GM18505 (cell line): Measurements from ENCODE around the gene ELMO1.

Experiments used
- ATAC-seq: cut with Tn5 transposase; IDR thresholded peaks from one replicate; pipeline ENCODE4 v1.9.1; 2021; ENCODE audit not compliant: unreplicated experiment
- POLR2A ChIP-seq: IDR thresholded peaks from 4 replicates; pipeline ENCODE4 v1.6.1; 2011; ENCODE audit warnings: borderline replicate concordance; ENCODE audit not compliant: insufficient read depth, insufficient read length; ENCODE audit errors: extremely low read depth

The ELMO1 gene

DNA sequence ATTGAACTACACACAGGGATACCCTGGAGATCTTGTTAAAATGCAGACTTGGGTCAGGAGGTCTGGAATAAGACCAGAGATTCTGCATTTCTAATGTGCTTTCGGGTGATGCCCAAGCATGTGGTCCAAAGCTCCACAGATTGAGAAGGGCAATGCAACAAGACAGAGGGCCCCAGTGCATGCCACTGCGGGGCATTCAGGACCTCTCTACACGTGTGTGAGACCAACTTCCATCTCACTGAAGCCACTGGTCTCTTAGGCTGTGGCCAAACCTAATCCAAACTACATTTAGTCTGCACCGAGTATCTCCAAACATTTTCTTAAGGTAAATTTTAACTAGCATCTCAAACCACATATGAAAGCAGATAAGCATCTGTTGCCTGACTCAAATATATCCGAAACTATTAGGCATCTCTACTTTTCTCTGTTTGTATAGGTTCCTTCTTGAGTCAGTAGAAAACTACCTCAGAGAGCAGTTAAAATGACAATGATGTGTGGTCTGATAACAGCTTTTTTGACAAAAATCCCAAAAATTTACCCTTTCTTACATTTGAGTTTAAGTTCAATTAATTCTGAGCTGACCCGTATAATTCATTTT lies 107.5 kb downstream of the ELMO1 start:
- TF ChIP-seq POLR2A: peak; percentile 46
- peak; percentile 32 for ATAC-seq

DNA sequence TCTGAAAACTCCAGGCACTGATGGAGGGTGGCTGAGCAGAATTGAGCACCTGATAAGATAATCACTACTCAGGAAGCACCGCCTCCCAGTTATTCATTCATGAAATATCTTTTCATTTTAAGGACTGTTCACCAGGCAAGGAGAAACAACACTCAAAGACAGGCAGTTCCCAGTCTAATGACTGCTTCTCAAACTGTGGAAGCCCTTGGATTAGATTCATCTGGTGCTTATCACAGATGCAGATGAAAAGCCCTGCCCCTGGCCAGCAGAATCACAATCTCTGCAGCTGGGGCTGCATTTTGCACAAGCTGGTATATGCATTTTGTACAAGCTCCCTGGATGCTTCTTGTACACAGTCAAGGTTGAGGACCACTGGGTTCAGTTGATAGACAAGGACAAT lies 109.7 kb downstream of the ELMO1 start:
- no peak for TF ChIP-seq POLR2A
- ATAC-seq: no peak

DNA sequence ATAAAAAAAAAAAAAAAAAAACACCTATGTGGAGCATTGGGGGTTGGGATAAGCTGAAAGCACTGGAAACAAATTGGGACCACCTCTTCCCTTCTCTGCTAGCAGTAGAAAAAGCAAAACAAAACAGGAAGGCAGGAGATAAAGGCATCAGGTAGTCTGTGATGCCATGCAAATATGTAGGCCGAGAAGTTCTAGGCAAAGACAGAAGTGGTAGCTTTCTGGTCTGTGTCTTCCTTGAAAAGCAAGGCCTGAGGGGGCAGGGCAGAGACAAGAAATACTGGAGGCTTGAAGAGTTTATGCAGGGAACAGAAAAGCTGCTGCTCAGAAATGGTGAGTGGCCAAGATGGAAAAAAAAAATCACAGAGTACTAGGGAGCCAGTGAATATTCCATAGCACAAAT lies 111.1 kb downstream of the ELMO1 start:
- no peak for TF ChIP-seq POLR2A
- ATAC-seq: no peak

DNA sequence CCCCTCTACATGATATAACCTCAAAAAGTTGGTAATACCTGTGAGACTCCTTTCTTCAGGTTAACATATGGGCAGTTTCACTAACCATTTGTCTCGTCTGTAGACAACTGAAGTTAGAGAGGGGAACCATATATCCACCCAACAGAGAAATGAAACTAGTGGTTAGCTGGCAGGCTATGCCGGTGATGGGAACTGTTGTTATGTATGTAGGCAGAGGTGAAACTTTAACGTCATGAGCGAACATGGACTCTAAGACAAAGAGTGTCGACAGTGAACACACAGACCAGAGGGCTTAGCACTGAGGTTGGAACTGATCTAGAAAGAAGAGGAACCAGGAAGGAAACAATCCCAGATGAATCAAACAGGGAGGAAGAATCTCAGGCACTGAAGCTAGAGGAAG lies 112.4 kb downstream of the ELMO1 start:
- TF ChIP-seq POLR2A: no peak
- ATAC-seq: peak; percentile 94

DNA sequence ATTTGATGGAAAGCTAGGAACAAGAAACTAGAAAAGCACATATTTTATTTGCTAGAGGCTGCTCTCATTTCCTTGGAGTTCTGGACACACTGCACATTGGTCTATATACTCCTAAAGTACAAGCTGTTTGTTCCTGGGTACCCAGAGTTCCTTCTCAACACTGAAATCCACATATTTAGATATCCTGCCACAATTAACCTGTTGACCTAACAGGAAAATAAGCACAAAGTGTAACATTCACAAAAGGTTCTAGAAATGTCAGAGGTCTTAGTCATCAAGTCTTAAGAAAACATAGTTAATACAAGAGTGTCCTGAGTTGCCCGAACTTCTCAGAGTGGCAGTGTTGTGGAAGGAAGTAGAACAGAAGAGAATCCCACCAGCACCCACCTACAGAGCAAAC lies 115.6 kb downstream of the ELMO1 start:
- ATAC-seq: no peak

DNA sequence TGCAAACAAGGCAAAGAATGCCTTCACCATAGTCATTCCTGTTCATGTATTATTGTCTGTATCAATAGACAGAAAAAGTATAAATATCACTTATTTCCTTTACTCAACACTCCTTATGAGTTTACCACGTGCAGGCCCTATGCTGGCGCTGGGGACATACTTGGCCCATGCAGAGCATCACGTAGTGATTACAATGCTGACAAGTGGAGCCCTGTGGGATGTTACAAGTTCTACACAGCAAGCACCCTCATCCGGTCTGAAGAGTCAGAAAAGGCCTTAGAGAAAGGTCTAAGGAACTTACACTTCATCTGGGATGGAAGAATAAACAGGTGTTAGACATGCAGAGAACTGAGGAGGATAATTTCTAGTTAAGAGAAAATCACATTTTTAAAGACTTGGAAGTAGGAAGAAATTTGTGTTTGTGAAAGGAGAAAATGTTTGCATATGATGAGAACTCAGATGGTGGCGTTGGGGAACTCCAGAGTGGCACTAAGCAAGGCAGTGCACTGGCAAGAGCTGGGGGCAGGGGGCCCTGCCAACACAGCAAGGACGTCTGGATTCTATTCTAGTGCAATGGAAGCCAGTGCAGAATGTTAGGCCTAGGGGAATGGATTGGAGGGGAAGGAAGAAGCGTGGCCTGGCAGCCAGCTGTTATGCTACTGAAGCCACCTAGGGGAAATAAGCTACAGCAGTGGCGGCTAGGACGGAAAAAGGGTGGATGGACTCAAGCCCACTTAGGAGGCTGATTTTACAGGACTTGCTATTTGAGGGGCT lies 116.2 kb downstream of the ELMO1 start:
- no peak for TF ChIP-seq POLR2A
- no peak for ATAC-seq

More for the DNA sequence above, 115.6 kb downstream of the ELMO1 start:
- TF ChIP-seq POLR2A: no peak

DNA sequence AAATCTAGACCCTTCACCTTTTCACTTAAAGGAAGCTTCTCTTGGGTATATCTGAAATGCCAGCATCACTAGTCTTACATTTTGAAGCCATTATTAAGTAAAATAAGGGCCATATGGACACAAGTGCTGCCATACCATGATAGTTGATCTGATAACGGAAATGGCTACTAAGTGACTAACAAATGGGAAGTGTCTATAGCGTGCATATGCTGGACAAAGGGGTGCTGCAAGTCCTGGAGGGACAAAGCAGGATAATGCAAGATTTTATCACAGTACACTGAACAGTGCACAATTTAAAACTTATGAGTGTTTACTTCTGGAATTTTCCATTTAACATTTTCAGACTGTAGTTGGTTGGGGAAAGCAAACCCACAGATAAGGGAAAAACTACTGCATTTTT lies 117.9 kb downstream of the ELMO1 start:
- ATAC-seq: no peak

DNA sequence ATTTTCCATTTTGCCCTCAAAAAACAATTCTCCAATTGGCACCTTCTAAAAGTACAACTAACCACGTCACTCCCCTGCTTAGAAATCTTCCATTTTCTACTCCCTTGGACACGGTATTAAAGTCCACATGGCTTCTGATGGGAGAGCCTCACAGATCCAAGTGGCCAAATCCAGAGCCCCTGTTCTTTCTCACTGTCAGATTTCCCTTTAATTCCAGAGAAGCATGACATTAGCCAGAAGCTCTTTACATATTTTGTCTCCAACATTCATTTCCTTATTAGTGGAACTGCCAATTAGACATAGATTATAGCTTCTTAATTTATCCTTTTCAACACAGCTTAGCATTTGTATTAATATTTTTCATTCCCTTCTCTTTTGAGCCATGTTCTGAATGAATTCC lies 118.7 kb downstream of the ELMO1 start:
- ATAC-seq: no peak
- TF ChIP-seq POLR2A: no peak

More for the DNA sequence above, 117.9 kb downstream of the ELMO1 start:
- TF ChIP-seq POLR2A: no peak

DNA sequence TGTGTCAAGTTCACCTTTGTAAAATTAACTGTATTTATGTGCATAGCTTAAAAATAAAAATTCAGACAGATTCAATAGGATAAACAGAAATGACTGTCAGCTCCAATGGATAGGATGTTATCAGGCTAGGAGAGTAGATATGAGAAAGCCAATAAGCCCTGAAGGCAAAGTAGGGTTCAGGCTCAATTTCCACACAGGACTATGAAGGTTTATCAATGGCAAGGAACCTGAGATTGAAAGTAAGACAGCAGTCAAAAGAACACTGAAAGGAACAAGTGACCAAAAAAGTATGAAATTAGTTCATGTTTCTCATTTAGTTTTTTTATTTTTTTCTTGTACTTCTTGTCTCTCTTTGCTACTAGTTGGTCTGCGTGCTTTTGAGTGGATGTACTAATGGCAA lies 121.4 kb downstream of the ELMO1 start:
- no peak for TF ChIP-seq POLR2A

DNA sequence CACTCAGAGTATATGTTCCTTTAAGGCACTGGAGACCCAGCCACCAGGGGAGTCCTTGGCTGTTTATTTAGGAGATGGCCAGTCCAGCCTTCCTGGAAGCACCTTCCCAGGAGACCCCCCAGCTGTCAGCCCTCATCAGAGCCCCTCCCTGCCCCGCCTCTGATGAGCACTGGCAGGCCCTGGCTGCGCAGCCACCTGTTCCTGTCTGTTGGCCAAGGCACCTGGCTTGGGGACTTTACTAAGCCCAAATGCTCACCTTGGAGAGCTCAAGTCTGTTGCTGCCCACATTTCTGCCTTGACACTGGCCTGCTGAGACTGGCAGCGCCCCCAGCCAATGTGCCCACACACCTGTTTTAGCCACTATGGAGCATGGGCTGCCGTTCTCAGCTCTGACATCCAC lies 124.7 kb downstream of the ELMO1 start:
- no peak for TF ChIP-seq POLR2A
- ATAC-seq: no peak

More for the DNA sequence above, 121.4 kb downstream of the ELMO1 start:
- no peak for ATAC-seq

DNA sequence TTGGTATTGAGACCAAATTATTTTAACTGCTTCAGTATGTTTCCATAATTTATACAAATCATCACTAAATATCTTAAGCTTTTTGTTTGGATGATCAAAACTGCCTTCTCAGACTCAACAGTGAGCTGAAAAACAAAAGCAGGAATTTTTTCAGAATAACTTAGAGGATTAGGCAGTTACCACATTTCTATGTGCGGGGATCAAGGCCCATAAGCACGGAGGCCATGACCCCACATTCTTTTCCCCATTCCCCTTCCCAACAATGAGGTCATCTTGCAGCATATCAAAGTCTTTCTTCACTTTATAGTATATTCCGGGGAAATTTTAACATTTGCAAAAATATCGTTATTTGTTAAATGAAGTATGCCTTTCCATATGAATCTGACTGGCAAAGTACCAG lies 125.8 kb downstream of the ELMO1 start:
- no peak for ATAC-seq

DNA sequence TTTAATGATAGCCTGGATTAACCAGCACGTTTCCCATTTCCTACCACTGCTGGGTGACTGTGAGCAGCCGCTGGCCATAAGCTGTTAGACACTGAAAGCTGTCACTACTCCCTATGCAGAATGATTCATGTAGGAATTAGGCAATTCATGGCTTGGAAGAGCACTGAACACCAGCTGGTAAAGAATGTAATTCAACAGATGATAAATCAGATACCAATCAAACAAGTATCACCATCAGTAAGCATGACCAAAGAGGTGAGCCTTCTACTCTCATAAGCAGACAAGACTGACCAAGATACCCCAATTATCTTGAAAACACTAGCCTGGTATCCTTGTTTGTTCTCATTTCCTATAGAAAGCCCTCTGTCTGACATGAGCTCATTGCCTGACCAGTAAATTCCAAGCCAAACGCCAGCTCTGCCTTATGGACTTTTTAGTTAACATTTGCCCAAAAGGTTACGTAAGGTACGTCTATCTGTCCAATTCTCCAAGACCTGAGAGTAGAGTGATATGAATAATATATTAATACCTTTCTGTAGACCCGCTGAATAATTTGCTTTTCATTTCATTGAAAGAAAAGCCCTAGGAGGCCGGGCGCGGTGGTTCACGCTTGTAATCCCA lies 127.7 kb downstream of the ELMO1 start:
- ATAC-seq: no peak
- no peak for TF ChIP-seq POLR2A

More for the DNA sequence above, 125.8 kb downstream of the ELMO1 start:
- TF ChIP-seq POLR2A: no peak

DNA sequence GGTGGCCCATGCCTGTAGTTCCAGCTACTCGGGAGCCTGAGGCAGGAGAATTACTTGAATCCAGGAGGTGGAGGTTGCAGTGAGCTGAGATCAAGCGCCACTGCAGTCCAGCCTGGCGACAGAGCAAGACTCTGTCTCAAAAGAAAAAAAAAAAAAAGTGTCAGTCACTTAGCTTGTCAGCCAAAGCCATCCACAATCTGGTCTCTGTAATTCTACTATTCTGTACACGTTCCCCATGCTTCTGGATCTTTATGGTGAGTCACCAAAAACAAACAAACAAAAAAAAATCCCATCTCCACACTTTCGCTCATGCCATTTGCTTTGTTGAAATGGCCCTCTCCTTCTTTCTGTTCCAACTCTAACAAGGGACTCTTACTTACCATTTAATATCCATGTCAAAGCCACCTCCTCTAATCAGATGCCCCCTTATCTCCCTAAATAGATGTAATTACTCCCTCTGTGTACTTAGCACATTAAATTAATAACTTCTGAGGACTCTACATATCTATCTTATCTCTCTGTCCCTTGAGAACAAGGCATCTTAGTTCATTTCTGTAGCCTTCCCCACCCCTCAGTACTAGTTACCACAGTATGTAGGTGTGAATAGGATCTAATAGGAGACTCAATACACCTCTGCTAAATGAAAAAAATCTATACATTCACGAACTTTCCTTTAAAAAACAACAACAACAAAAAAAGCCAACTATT lies 128.4 kb downstream of the ELMO1 start:
- TF ChIP-seq POLR2A: no peak
- ATAC-seq: no peak
